ENCODE data around the gene PBRM1. TPM values are rescaled to one million over a fixed set of nuclear protein-coding genes. Genes with fewer than 3 reads are reported as not detected.

The PBRM1 gene
- total and polyA plus RNA-seq, 2 of the 13 experiments (the other 11 are each of a cell fraction or from before 2014, with no cell fraction given): 10.9 to 33.2 TPM

GRCh38 chr3:52705438-52705687 lies 19.6 kb upstream of the PBRM1 start:
- DNase-seq (ENCODE audit: low spot score): no peak
- ATAC-seq: no peak
- ChIA-PET POLR2A (interaction anchor here (0.5 to 6.5 kb wide), 12 partner anchors 15 to 732 kb away, joined by 3 to 118 read pairs (median 4); partner anchors contain the start of genes GNL3, NEK4, PBRM1 and STAB1), CTCF (ENCODE audit: low intra/inter-chr PET ratio, low total read pairs) (no interaction called here)
- peaks cover 0 to 5% of the 10 kb centered on the region in 2 experiments; a peak in 1 of 5 replicates for H3K36me3 ChIP-seq (replicated peaks in 1 of 2; ENCODE audit: control insufficient read depth in 1 of 2, insufficient read depth in 2 of 2, low read length in 2 of 2)
- peak overlapping the region; percentile 90 to 97 (median 95) for H3K4me3 ChIP-seq (replicated peaks in 1 of 3; ENCODE audit: insufficient read depth in 1 of 3, low read depth in 2 of 3, low read length in 3 of 3)
- intact Hi-C loops (cut with micrococcal nuclease; ENCODE audit: unreplicated experiment) (no loop called here), in situ Hi-C loops (cut with HindIII; ENCODE audit: extremely low pct_ligation_motif_present, low pct_unique_long_range_greater_than_20kb) (no loop called here)
- peak overlapping the region; percentile 85 for H3K9ac ChIP-seq (ENCODE audit: insufficient read depth, low read depth, low read length)
- no peaks in the 10 kb centered on the region; a peak in 1 of 5 replicates for H3K27me3 ChIP-seq (ENCODE audit: control insufficient read depth in 1 of 2, insufficient read depth in 2 of 2, low read length in 2 of 2)
- peaks cover 45% of the 10 kb centered on the region for H3K4me1 ChIP-seq (ENCODE audit: insufficient read depth, low read length)
- no CpG with 5 or more reads among the region's 25 CpGs for WGBS (ENCODE audit: low lambda C conversion rate)
- peaks cover 49% of the 10 kb centered on the region for H3K79me2 ChIP-seq (ENCODE audit: insufficient read depth, low read length)
- H3K9me3 ChIP-seq (ENCODE audit: low read length): no peaks in the 10 kb centered on the region
- peak overlapping the region; percentile 80 for H3K4me2 ChIP-seq (ENCODE audit: low read depth, low read length)
- no peak overlapping the region for H2AFZ ChIP-seq (ENCODE audit: low read length)
- no peaks in the 10 kb centered on the region; the same call in 1 of the 2 replicates for H4K20me1 ChIP-seq (ENCODE audit: insufficient read depth, low read length)
- no peak for FAIRE-seq
- peak overlapping the region; percentile 90 for H3K27ac ChIP-seq (ENCODE audit: extremely low read length, insufficient read depth, low read length)
- BruUV-seq (replicated peaks): no TSS peak
- TF ChIP-seq, protein P1, sequence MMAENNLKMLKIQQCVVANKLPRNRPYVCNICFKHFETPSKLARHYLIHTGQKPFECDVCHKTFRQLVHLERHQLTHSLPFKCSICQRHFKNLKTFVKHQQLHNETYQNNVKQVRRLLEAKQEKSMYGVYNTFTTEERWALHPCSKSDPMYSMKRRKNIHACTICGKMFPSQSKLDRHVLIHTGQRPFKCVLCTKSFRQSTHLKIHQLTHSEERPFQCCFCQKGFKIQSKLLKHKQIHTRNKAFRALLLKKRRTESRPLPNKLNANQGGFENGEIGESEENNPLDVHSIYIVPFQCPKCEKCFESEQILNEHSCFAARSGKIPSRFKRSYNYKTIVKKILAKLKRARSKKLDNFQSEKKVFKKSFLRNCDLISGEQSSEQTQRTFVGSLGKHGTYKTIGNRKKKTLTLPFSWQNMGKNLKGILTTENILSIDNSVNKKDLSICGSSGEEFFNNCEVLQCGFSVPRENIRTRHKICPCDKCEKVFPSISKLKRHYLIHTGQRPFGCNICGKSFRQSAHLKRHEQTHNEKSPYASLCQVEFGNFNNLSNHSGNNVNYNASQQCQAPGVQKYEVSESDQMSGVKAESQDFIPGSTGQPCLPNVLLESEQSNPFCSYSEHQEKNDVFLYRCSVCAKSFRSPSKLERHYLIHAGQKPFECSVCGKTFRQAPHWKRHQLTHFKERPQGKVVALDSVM (CRISPR knock-in tag; IDR thresholded peaks at IDR 0.05): no peak
- TF ChIP-seq, protein P2, sequence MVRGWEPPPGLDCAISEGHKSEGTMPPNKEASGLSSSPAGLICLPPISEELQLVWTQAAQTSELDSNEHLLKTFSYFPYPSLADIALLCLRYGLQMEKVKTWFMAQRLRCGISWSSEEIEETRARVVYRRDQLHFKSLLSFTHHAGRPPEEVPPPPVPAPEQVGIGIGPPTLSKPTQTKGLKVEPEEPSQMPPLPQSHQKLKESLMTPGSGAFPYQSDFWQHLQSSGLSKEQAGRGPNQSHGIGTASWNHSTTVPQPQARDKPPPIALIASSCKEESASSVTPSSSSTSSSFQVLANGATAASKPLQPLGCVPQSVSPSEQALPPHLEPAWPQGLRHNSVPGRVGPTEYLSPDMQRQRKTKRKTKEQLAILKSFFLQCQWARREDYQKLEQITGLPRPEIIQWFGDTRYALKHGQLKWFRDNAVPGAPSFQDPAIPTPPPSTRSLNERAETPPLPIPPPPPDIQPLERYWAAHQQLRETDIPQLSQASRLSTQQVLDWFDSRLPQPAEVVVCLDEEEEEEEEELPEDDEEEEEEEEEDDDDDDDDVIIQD (CRISPR knock-in tag; IDR thresholded peaks at IDR 0.05; ENCODE audit: low read depth): no peak
- TF ChIP-seq ZKSCAN5 (CRISPR knock-in tag; IDR thresholded peaks at IDR 0.05): no peak
- TF ChIP-seq KLF9 (CRISPR knock-in tag; IDR thresholded peaks at IDR 0.05; ENCODE audit: low read depth): no peak
- TF ChIP-seq AHR (CRISPR knock-in tag; IDR thresholded peaks at IDR 0.05): 0 out of 2 replicates have a peak, but pooled peaks have one; percentile 27
- peak; percentile 58; the same call in 1 of the 2 replicates for TF ChIP-seq ZXDC (CRISPR knock-in tag; IDR thresholded peaks at IDR 0.05)
- TF ChIP-seq ZBTB38 (CRISPR knock-in tag; IDR thresholded peaks at IDR 0.05): no peak
- peak in 1 of 2 experiments; percentile 66; a peak in 2 of 4 replicates for TF ChIP-seq POLR2A (IDR thresholded peaks at IDR 0.05; ENCODE audit: insufficient read depth in 1 of 2, low read depth in 2 of 2, low read length in 2 of 2)
- TF ChIP-seq, protein P3, sequence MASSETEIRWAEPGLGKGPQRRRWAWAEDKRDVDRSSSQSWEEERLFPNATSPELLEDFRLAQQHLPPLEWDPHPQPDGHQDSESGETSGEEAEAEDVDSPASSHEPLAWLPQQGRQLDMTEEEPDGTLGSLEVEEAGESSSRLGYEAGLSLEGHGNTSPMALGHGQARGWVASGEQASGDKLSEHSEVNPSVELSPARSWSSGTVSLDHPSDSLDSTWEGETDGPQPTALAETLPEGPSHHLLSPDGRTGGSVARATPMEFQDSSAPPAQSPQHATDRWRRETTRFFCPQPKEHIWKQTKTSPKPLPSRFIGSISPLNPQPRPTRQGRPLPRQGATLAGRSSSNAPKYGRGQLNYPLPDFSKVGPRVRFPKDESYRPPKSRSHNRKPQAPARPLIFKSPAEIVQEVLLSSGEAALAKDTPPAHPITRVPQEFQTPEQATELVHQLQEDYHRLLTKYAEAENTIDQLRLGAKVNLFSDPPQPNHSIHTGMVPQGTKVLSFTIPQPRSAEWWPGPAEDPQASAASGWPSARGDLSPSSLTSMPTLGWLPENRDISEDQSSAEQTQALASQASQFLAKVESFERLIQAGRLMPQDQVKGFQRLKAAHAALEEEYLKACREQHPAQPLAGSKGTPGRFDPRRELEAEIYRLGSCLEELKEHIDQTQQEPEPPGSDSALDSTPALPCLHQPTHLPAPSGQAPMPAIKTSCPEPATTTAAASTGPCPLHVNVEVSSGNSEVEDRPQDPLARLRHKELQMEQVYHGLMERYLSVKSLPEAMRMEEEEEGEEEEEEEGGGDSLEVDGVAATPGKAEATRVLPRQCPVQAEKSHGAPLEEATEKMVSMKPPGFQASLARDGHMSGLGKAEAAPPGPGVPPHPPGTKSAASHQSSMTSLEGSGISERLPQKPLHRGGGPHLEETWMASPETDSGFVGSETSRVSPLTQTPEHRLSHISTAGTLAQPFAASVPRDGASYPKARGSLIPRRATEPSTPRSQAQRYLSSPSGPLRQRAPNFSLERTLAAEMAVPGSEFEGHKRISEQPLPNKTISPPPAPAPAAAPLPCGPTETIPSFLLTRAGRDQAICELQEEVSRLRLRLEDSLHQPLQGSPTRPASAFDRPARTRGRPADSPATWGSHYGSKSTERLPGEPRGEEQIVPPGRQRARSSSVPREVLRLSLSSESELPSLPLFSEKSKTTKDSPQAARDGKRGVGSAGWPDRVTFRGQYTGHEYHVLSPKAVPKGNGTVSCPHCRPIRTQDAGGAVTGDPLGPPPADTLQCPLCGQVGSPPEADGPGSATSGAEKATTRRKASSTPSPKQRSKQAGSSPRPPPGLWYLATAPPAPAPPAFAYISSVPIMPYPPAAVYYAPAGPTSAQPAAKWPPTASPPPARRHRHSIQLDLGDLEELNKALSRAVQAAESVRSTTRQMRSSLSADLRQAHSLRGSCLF (CRISPR knock-in tag; IDR thresholded peaks at IDR 0.05; ENCODE audit: borderline replicate concordance): no peak
- TF ChIP-seq ZFP90 (CRISPR knock-in tag; IDR thresholded peaks at IDR 0.05; ENCODE audit: borderline replicate concordance): no peak
- 0 out of 2 replicates have a peak, but pooled peaks have one; percentile 51 for TF ChIP-seq TSC22D2 (CRISPR knock-in tag; IDR thresholded peaks at IDR 0.05; ENCODE audit: borderline replicate concordance)
- no peak for TF ChIP-seq NFKB2 (CRISPR knock-in tag; IDR thresholded peaks at IDR 0.05; ENCODE audit: borderline replicate concordance)
- TF ChIP-seq ZBTB7B (CRISPR knock-in tag; IDR thresholded peaks at IDR 0.05): 0 out of 2 replicates have a peak, but pooled peaks have one; percentile 62
- TF ChIP-seq CC2D1A (CRISPR knock-in tag; IDR thresholded peaks at IDR 0.05): no peak
